Nephron progenitor cell (in vitro differentiated cells): ENCODE results near the gene NFATC2.

Source experiments
- DNase-seq: peaks from one replicate; pipeline ENCODE4 v3.0.0; 2021
- H3K27ac Mint-ChIP-seq: 2 replicates; pipeline ENCODE4 v1.8.0; 2021; ENCODE audit warnings: mild to moderate bottlenecking, moderate library complexity, mixed read lengths
- H3K27me3 Mint-ChIP-seq: 2 replicates; pipeline ENCODE4 v1.8.0; 2021; ENCODE audit warnings: mild to moderate bottlenecking, low read depth, mixed read lengths; ENCODE audit not compliant: poor library complexity
- H3K36me3 Mint-ChIP-seq: 2 replicates; pipeline ENCODE4 v1.8.0; 2021; ENCODE audit warnings: low read depth, mixed read lengths
- H3K4me1 Mint-ChIP-seq: 2 replicates; pipeline ENCODE4 v1.8.0; 2021; ENCODE audit warnings: mixed read lengths
- H3K4me3 Mint-ChIP-seq: 2 replicates; pipeline ENCODE4 v1.8.0; 2021; ENCODE audit warnings: mild to moderate bottlenecking, moderate library complexity, mixed read lengths
- H3K9me3 Mint-ChIP-seq: 2 replicates; pipeline ENCODE4 v1.8.0; 2021; ENCODE audit warnings: mild to moderate bottlenecking, moderate library complexity, mixed read lengths
- TF ChIP-seq, protein P1 (sequence below): fragments of 200-600 bp; sonication (generic); IDR thresholded peaks from 2 replicates; pipeline ENCODE4 v1.5.0; 2021; ENCODE audit warnings: antibody characterized with exemption

Gene NFATC2

DNA sequence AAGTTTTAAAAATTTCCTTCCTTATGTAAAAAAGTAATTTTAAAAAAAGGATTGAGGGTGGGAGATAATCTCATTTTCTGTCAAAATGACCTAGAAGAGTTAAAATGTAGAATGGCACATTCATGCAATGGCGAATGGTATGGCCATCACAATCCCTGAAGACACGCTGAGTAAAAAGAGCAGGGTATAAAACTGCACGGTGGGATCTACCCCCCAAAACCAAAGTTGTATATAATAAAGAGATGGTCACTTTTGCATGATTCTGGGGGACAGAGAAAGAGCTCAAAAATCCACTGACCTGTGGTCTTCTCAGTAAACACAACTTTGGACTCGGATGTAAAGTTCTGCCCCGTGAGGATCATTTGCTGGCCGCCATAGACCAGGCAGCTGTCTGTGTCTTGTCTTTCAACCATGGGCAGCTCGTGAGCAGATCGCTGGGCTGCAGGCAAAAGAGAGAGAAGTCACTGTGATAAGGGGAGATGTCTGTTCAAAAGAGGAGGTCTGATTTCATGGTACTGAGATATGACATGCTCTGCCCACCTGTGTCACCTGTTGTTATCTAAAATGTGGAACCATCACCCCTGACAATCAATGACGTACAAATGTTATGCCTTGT, 88.2 kb downstream of the NFATC2 start:
- peaks cover 13% of the 10 kb centered on the region for H3K36me3 Mint-ChIP-seq
- no peak for DNase-seq
- H3K27me3 Mint-ChIP-seq = peaks cover 9% of the 10 kb centered on the region
- H3K4me1 Mint-ChIP-seq = peaks cover 24% of the 10 kb centered on the region
- TF ChIP-seq, protein P1, sequence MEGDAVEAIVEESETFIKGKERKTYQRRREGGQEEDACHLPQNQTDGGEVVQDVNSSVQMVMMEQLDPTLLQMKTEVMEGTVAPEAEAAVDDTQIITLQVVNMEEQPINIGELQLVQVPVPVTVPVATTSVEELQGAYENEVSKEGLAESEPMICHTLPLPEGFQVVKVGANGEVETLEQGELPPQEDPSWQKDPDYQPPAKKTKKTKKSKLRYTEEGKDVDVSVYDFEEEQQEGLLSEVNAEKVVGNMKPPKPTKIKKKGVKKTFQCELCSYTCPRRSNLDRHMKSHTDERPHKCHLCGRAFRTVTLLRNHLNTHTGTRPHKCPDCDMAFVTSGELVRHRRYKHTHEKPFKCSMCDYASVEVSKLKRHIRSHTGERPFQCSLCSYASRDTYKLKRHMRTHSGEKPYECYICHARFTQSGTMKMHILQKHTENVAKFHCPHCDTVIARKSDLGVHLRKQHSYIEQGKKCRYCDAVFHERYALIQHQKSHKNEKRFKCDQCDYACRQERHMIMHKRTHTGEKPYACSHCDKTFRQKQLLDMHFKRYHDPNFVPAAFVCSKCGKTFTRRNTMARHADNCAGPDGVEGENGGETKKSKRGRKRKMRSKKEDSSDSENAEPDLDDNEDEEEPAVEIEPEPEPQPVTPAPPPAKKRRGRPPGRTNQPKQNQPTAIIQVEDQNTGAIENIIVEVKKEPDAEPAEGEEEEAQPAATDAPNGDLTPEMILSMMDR = no peak
- H3K9me3 Mint-ChIP-seq = peaks cover 15% of the 10 kb centered on the region
- no peak overlapping the region for H3K27ac Mint-ChIP-seq
- no peak overlapping the region for H3K4me3 Mint-ChIP-seq

DNA sequence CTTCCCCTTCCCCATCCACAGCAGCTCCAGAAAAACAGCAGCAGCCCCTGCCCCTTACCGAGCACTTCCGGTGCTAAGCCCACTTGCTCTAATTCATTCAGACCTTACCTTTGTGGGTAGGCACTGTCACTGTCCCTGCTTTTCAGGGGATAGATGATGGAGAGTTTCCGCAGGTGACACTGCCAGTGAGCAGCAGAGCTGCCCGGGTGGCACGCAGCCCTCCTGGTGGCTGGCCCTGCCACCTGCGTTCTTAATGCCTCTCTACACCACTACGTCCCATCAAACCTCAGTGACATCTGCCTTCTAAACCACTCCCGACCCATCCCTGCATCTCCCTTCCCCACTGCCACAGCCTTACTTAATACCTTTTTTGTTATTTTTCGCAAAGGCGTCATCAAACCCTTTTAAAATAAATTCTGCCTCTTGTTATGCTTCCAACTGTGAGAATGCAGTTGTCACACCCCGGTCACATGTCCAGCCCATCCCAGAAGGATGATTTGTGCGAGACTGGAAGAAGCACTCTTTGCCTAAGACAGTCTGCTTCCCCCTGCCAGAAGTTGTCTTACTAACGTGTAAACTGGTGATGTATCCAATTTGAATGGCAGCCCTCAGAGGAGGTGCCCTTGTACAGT, 89.7 kb downstream of the NFATC2 start:
- Mint-ChIP-seq H3K36me3 (peaks cover 13% of the 10 kb centered on the region), H3K9me3 (peaks cover 15% of the 10 kb centered on the region), H3K4me1 (peaks cover 39% of the 10 kb centered on the region), H3K27ac (no peak overlapping the region), H3K27me3 (peaks cover 9% of the 10 kb centered on the region), H3K4me3 (no peak overlapping the region)
- TF ChIP-seq, protein P1 = no peak
- DNase-seq = no peak

DNA sequence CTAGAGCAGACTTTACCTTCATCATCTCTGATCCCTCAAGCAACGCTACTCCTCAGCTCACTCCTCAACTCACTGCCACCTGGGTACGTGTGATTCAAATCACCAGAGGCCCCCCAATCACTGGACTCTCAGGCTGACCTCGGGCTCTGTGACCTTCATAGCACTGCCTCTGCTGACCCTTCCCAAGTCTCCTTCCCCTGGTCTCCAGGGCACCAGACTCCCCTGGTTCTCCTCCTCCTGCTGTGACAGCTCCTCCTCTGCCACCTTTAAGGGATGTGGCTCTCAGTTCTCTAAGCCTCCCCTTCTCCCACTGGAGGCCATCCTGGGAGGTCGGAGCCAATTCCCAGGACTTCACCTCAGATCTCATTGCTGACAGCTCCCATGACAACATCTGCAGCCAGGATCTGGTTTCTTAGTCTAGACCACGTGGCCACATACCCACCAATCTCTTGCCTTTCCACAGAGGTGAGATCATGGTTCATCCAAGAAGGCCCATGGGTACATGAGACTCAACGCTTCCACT, 90.4 kb downstream of the NFATC2 start:
- TF ChIP-seq, protein P1 = no peak
- no peak overlapping the region for H3K4me3 Mint-ChIP-seq
- peaks cover 15% of the 10 kb centered on the region for H3K9me3 Mint-ChIP-seq
- H3K36me3 Mint-ChIP-seq = peaks cover 13% of the 10 kb centered on the region
- H3K4me1 Mint-ChIP-seq = peaks cover 43% of the 10 kb centered on the region
- no peak for DNase-seq
- no peak overlapping the region for H3K27ac Mint-ChIP-seq
- H3K27me3 Mint-ChIP-seq = peaks cover 7% of the 10 kb centered on the region

DNA sequence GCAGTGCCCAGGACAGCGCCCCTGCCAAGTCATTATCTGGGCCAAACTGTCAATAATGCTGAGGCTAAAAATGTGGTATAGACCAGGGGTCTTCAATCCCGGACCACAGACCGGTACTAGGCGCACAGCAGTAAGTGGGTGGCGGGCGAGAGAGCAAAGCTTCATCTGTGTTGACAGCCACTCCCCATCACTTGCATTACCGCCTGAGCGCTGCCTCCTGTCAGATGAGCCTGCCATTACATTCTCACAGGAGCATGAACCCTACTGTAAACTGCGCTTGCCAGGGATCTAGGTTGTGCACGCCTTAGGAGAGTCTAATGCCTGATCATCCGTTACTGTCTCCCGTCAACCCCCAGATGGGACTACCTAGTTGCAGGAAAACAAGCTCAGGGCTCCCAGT, 91.0 kb downstream of the NFATC2 start:
- H3K27me3 Mint-ChIP-seq = peaks cover 7% of the 10 kb centered on the region
- H3K27ac Mint-ChIP-seq = no peak overlapping the region
- peaks cover 13% of the 10 kb centered on the region for H3K36me3 Mint-ChIP-seq
- no peak overlapping the region for H3K4me3 Mint-ChIP-seq
- peaks cover 43% of the 10 kb centered on the region for H3K4me1 Mint-ChIP-seq
- peaks cover 15% of the 10 kb centered on the region for H3K9me3 Mint-ChIP-seq
- no peak for DNase-seq
- TF ChIP-seq, protein P1 = no peak

DNA sequence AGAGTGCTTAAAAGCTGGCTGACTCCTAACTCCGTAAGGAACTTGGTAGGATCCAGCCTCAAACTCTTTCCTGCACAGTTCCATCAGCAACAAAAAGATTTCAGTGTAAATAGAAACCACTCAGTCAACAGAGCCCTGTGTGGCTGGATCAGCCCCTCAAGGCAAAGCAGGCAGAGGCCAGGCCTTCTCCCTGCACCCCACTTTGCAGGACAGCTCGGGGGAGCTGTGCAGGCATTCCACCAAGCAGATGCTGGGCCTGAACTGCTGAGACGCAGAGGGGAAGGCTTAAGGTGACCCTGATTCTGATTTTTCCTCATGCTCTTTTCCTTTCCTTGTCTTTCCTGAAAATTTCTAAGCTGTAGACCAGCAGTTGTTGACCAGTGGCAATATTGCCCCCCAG, 91.5 kb downstream of the NFATC2 start:
- Mint-ChIP-seq H3K27ac (no peak overlapping the region), H3K4me3 (no peak overlapping the region), H3K36me3 (peaks cover 13% of the 10 kb centered on the region), H3K9me3 (peaks cover 15% of the 10 kb centered on the region), H3K4me1 (peaks cover 47% of the 10 kb centered on the region), H3K27me3 (peaks cover 7% of the 10 kb centered on the region)
- TF ChIP-seq, protein P1 = no peak
- DNase-seq = no peak
